HG03442 (cell line): ENCODE results near the gene MAP3K15.
A peak's percentile ranks its signal among the peaks of the same experiment; 100 is the strongest.

Source experiments
- ATAC-seq: cut with Tn5 transposase; IDR thresholded peaks from one replicate; pipeline ENCODE4 v1.9.1; 2021; ENCODE audit warnings: mild to moderate bottlenecking, moderate library complexity; ENCODE audit not compliant: unreplicated experiment

The MAP3K15 gene

DNA sequence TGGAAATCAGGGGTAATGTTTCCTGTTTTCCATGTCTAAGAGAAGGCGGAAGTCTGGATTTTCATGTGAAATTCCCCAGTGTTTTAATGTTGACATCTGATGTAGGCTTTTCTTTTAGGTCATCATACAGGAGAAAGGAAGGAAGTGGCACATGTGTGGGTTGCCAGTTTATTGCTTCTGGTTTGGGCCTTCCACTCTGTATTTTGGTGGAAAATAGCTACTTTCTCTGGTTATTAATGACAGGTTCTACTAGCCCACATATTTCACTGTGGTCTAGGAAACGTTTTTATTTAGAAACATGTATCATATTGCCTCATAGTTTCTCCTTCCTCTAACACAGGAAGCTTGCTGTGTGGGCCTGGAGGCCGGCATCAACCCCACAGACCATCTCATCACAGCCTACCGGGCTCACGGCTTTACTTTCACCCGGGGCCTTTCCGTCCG lies 164.3 kb downstream of the MAP3K15 start:
- peak; percentile 92 for ATAC-seq

DNA sequence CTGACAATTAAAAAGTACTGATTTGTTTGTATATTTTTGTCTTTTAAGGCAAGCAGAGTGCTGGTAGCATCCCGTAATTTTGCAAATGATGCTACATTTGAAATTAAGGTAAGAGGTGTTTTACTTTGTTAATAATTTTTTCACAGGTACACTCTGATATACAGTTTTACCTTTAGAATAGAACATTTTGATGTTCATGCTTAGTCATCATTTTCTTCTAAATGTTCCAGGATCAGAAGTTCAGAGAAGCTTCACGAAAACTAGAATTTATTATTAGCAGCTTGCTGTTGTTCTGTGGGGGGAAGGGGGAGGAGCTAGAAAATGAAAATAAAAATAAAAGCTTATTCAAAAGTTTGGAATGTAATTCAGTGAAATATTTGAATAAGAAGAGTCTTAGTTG lies 166.0 kb downstream of the MAP3K15 start:
- no peak for ATAC-seq

DNA sequence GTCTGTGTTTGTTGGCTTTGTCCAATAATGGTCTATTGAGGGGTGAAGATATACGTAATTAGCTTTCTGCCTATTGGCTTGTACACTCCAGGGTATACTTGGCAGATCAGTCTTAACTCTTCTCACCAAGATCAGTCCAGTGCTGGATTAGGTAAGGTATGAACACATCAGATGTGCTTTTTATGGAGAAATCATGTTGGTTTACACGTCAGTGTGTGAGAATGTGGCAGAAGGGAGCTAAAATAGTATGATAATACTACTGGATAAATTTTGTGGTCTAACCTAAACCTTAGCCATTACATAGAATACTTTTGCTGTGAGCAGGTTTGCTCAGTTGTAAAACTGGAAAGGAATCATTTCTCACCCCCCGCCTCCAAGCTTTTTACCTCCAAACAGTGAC lies 167.4 kb downstream of the MAP3K15 start:
- no peak for ATAC-seq

DNA sequence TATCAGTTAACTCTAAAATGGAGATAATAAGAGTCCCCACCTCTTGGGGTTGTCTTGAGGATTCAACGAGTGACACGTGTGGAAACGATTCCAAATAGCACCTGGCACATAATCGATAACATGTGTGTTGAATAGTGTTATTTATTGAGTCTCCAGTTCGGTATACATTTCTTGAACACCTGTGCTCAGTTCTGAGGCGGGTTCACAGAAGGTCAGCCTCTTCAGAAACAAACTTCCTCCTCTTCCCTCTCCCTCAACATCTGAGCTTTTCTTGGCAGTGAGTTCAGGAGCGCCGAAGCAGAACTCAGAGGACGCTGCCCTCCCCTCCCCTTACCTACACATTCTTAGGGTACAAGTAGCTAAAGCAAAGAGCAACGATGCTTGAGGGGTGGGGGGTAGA lies 170.6 kb downstream of the MAP3K15 start:
- ATAC-seq: no peak

DNA sequence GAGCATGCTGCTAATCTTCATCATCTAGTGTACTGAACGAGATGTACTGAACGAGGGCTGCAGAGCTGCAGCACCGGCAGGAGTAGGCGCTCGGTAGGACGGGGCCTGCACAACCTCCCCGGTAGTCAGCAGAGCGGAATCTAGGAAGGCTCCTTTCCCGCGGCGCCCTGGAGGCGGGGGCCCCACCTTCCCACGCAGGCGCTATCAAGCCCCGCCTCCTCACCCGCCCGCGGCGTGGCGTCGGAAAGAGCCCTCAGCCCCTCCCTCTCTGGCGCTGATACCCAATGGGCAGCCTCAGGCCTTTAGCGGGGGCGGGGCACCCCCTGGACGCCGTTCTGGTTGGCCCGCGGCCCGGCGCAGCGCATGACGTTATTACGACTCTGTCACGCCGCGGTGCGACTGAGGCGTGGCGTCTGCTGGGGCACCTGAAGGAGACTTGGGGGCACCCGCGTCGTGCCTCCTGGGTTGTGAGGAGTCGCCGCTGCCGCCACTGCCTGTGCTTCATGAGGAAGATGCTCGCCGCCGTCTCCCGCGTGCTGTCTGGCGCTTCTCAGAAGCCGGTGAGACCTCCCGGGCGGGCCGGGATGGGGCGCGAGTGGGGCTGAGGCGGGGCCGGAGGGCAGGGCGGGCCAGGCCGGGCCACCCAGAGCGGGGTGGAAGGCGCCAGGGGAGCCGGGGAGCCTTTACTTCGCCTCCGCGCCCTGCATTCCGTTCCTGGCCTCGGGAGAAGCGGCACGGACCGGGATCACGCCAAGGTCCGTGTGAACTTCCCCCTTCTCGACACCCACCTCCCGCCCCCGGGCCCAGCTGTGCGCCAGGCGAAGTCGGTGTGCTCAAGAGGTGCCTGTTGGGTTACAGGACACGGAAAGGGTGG lies 171.5 kb downstream of the MAP3K15 start, which contains the start of gene PDHA1:
TSS of gene PDHA1 (plus strand) at position 393 of the 874 bp plus-strand sequence. CDS start at position 504, 111 bp downstream.
- peak; percentile 98 for ATAC-seq

DNA sequence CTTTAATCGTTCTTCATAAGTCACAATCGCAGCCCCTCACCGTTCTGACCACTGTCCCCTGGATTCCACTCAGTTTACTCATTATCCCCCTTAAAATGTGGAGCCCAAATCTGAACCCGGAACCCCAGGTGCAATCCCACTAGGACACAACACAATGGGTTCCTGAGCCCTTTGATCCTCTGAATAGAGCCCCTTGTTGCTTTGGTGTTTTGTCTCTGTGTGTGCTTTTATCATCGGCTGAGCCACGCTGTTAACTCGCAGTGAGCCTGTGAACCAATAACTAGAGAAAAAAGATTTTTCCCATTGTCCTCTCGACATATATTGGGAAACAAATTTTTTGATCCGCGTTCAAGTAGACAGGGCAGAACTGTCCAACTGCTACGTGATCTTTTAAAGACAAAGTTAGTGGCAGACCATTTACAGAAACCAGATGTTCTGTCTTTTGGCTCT lies 172.2 kb downstream of the MAP3K15 start:
- no peak for ATAC-seq

DNA sequence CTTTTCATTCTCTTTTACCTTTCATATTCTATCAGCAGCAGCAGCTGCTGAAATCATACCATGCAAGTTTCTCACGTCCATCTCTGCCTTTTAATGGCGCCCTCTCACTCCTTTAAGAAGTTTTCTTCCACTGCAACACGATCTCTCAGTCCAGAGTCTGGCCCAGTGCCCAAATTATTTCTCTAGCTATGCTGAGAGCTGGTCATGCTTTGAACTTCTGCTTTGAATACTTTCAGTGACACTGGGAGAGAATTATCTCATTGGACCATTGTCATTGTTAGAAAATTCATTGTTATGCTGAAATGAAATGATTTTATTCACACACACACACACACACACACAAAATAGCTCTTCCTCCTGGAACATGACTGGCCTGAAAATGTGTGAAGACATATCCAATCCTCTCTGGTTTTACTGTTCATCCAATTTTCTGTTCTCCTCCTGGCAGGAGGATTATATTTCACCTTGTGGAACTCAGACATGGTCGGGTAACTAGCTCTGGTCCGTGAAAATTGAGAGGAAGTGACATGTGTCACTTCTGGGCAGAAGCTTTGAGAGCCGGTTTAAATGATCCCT lies 172.9 kb downstream of the MAP3K15 start:
- ATAC-seq: no peak

DNA sequence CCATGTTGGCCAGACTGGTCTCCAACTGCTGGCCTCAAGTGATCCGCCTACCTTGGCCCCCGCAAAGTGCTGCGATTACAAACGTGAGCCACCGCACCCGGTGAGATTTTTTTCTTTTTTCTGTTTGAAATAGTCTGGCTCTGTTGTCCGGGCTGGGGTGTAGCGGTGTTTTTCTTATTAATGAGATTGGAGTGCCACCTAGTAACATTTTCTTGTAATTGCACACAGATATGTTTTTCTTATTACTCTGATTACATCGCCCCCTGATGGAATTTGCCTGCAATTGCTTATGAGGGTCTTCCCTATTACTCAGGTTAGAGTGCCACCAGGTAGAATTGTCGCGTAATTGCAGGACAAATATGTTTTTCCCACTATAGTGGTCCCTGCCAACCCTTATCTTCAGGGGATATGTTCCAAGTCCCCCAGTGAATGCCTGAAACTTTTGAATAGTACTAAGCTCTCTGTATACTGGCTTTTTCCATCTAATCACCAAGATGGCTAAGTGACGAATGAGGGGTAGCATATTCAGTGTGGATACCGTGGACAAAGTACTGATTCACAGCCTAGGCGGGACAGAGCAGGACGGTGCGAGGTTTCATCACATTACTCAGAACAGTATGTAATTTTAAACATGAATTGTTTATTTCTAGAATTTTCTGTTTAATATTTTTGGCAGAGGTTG lies 180.2 kb downstream of the MAP3K15 start:
- ATAC-seq: no peak

DNA sequence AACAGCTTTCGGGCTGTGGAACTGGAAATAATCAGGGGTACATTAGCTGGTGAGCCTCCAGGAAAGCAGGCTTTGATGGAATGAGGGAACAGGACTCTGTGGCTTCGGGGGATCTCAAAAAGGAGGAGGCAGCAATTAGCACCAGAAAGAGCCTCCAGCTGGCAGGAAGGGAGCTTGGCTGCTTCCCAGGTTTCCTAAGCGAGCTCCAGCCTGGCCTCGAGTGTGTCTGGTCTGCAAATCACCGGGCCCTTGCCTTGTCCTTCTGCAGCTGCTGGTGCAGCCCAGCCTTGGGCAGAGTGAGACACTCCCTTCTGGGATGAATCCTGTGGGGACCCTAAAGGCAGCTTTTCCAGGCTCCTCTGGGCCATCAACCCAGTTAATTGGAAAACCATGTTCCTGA lies 182.3 kb downstream of the MAP3K15 start:
- ATAC-seq: no peak

DNA sequence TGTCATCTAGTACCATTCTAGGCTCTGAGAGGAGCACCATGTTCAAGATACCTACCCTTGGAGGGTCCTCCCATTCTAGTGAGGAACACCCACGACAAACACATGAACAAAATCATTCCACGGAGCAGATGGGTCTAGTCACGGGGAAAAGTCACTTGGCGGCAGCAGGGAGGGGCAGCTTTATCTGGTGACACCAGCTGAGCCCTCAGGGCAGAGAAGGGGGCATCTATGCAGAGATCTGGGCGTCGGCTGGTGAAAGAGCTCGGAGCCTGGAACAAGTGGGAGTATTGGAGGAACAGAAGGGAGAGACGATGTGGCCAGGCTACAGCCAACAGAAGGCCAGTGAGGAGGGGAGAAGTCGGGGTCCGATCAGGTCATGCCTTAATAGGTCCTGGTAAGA lies 183.5 kb downstream of the MAP3K15 start:
- ATAC-seq: no peak

DNA sequence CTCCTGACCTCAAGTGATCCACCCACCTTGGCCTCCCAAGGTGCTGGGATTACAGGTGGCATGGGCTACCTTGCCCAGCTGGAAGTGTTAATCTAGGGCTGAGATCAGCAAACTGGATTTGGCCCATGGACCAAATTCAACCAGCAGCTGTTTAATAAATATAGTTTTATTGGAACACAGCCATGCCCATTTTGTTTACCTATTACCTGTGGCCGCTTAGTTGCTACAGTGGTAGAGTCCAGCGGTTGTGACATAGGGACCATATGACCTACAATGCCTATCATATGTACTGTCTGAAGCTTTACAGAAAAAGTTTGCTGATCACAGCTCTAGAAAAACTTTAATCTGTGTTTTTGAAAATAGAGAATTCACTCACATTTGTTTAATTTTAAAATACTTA lies 188.7 kb downstream of the MAP3K15 start:
- no peak for ATAC-seq
